ENCODE measurements around the gene TRAF2. TPM values are rescaled to one million over a fixed set of nuclear protein-coding genes. Genes with fewer than 3 reads are reported as not detected.

Gene TRAF2
- total and polyA plus RNA-seq, 2 of the 4 experiments (the other 2 are of a cell fraction): 6.6 to 12.0 TPM

DNA sequence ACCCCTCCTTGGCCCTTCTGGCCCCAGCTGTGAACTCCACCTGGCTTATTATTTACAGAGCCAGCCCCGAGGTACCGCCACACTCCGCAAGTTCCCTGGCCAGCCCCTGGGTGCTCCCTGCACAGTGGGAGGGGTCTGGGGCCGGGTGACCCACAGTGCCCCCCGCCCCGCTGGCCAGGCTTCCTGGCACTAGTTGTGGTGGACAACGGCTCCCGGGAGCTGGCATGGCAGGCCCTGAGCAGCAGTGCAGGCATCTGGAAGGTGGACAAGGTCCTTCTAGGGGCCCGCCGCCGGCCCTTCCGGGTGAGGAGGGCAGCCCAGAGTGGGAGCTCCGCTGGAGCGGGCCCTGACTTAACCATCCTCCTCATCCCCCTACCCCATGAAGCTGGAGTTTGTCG is 30.2 kb upstream of the TRAF2 start:
- no peak overlapping the region for H2AK5ac ChIP-seq (ENCODE audit: low read depth, low read length)
- BruUV-seq (replicated peaks): no TSS peak
- no peak overlapping the region for H3K27ac ChIP-seq (ENCODE audit: insufficient read depth, low read length)
- no peak for DNase-seq
- H2AFZ ChIP-seq (replicated peaks; ENCODE audit: low read length, poor library complexity): no peak overlapping the region
- POLR2A ChIA-PET (ENCODE audit: unreplicated experiment): no interaction called here
- H3K23ac ChIP-seq (ENCODE audit: low read depth, low read length): no peak overlapping the region
- ATAC-seq (ENCODE audit: low read depth): no peak
- H3K36me3 ChIP-seq (ENCODE audit: control insufficient read depth, insufficient read depth, low read length): peaks cover 12% of the 10 kb centered on the region
- peaks cover 5% of the 10 kb centered on the region; the same call in 1 of the 2 replicates for H4K20me1 ChIP-seq (ENCODE audit: insufficient read depth, low read length)
- 84% methylated on average over 5 of the region's 15 CpGs; no CpG with 5 or more reads in 1 of the 2 experiments for WGBS, 2 experiments (ENCODE audit: extremely low coverage in 2 of 2, insufficient read length in 1 of 2)
- no peak overlapping the region for H3K4me2 ChIP-seq (ENCODE audit: low read depth, low read length)
- no peak overlapping the region for H2BK5ac ChIP-seq (ENCODE audit: low read depth, low read length, poor library complexity, severe bottlenecking)
- H3K9me3 ChIP-seq (ENCODE audit: control insufficient read depth, insufficient read depth, low read length): no peaks in the 10 kb centered on the region
- in situ Hi-C loops (cut with MboI; ENCODE audit: low sequenced_read_pairs): no loop called here
- H3K56ac ChIP-seq (ENCODE audit: extremely low read depth, insufficient read depth, low read length): no peak overlapping the region
- H3K14ac ChIP-seq (replicated peaks; ENCODE audit: low read depth, low read length): no peak overlapping the region
- intact Hi-C loops (cut with micrococcal nuclease): no loop called here
- H3K4ac ChIP-seq (ENCODE audit: low read depth, low read length): no peak overlapping the region
- no peak overlapping the region for H2BK20ac ChIP-seq (ENCODE audit: low read depth, low read length)
- no peak overlapping the region for H4K5ac ChIP-seq (ENCODE audit: low read depth, low read length)
- H3K9ac ChIP-seq (ENCODE audit: low read depth, low read length): no peak overlapping the region
- CTCF ChIA-PET: no interaction called here
- H3K27me3 ChIP-seq (ENCODE audit: control insufficient read depth, insufficient read depth, low read length): no peaks in the 10 kb centered on the region
- no peak overlapping the region for H4K91ac ChIP-seq (ENCODE audit: insufficient read depth, low read depth, low read length)
- no peak overlapping the region for H3K4me3 ChIP-seq (ENCODE audit: insufficient read depth, low read depth, low read length)
- TF ChIP-seq MAZ (IDR thresholded peaks at IDR 0.05; ENCODE audit: borderline replicate concordance, low read depth, low read length): no peak
- no peak for TF ChIP-seq FOS (IDR thresholded peaks at IDR 0.05; ENCODE audit: low read depth, low read length)
- no peak for TF ChIP-seq RFX5 (IDR thresholded peaks at IDR 0.05; ENCODE audit: low read depth, low read length)
- TF ChIP-seq, protein P1, sequence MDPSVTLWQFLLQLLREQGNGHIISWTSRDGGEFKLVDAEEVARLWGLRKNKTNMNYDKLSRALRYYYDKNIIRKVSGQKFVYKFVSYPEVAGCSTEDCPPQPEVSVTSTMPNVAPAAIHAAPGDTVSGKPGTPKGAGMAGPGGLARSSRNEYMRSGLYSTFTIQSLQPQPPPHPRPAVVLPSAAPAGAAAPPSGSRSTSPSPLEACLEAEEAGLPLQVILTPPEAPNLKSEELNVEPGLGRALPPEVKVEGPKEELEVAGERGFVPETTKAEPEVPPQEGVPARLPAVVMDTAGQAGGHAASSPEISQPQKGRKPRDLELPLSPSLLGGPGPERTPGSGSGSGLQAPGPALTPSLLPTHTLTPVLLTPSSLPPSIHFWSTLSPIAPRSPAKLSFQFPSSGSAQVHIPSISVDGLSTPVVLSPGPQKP (IDR thresholded peaks at IDR 0.05; ENCODE audit: borderline replicate concordance, low read depth, low read length): no peak
- no peak for TF ChIP-seq MXI1 (IDR thresholded peaks at IDR 0.05; ENCODE audit: borderline replicate concordance, low read depth, low read length)
- TF ChIP-seq SMC3 (IDR thresholded peaks at IDR 0.05; ENCODE audit: low read depth, low read length): no peak
- no peak for TF ChIP-seq CEBPB (IDR thresholded peaks at IDR 0.05; ENCODE audit: low read depth, low read length)
- no peak for TF ChIP-seq NFE2L2 (IDR thresholded peaks at IDR 0.05; ENCODE audit: low read depth, low read length)
- no peak for TF ChIP-seq BHLHE40 (IDR thresholded peaks at IDR 0.05; ENCODE audit: low read depth, low read length)
- no peak for TF ChIP-seq RAD21 (IDR thresholded peaks at IDR 0.05; ENCODE audit: low read length)
- TF ChIP-seq POLR2A (IDR thresholded peaks at IDR 0.05; ENCODE audit: low read depth, low read length): no peak
- no peak for TF ChIP-seq RCOR1 (IDR thresholded peaks at IDR 0.05; ENCODE audit: insufficient replicate concordance, low read length)
- TF ChIP-seq, protein P2, sequence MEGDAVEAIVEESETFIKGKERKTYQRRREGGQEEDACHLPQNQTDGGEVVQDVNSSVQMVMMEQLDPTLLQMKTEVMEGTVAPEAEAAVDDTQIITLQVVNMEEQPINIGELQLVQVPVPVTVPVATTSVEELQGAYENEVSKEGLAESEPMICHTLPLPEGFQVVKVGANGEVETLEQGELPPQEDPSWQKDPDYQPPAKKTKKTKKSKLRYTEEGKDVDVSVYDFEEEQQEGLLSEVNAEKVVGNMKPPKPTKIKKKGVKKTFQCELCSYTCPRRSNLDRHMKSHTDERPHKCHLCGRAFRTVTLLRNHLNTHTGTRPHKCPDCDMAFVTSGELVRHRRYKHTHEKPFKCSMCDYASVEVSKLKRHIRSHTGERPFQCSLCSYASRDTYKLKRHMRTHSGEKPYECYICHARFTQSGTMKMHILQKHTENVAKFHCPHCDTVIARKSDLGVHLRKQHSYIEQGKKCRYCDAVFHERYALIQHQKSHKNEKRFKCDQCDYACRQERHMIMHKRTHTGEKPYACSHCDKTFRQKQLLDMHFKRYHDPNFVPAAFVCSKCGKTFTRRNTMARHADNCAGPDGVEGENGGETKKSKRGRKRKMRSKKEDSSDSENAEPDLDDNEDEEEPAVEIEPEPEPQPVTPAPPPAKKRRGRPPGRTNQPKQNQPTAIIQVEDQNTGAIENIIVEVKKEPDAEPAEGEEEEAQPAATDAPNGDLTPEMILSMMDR (conservative IDR thresholded peaks at IDR 0.05; ENCODE audit: low read depth, low read length): no peak
- no peak overlapping the region for H2AK9ac ChIP-seq (replicated peaks; ENCODE audit: low read depth, low read length, poor library complexity)
- peaks cover 8% of the 10 kb centered on the region for H3K4me1 ChIP-seq (ENCODE audit: control insufficient read depth, insufficient read depth, low read length)
- H3K18ac ChIP-seq (ENCODE audit: low read depth, low read length): no peak overlapping the region
- no peak overlapping the region for H2BK15ac ChIP-seq (ENCODE audit: low read depth, low read length)
- H4K8ac ChIP-seq (ENCODE audit: low read depth in 2 of 2, low read length in 2 of 2): no peak overlapping the region
- H3K9me1 ChIP-seq (ENCODE audit: insufficient read depth, low read length): no peaks in the 10 kb centered on the region
- peaks cover 0 to 14% of the 10 kb centered on the region in 2 experiments; a peak in 1 of 4 replicates for H3K79me1 ChIP-seq (ENCODE audit: low read depth in 1 of 2, low read length in 2 of 2)
- H2BK120ac ChIP-seq (ENCODE audit: low read depth, low read length): no peak overlapping the region
- dilution Hi-C loops (cut with HindIII; ENCODE audit: low sequenced_read_pairs, unreplicated experiment): no loop called here
